DLD1 (cell line): ENCODE measurements around the gene TMEM9.

ENCODE experiments used
- in situ Hi-C: cut with HindIII; loops from 2 replicates; pipeline ENCODE4 v1.10.0; 2017; ENCODE audit warnings: low sequenced_read_pairs

The TMEM9 gene

GRCh38 chr1:201088395-201088794 lies 65.9 kb downstream of the TMEM9 start:
- in situ Hi-C loops = no loop called here

GRCh38 chr1:201085902-201086735 lies 68.2 kb downstream of the TMEM9 start:
- in situ Hi-C loops = no loop called here
